H9 (cell line): Measurements from ENCODE around the gene RABL3. TPM values are rescaled to one million over a fixed set of nuclear protein-coding genes. Genes with fewer than 3 reads are reported as not detected.

Source experiments
- DNase-seq: peaks from one replicate; pipeline ENCODE4 v3.0.0-alpha.2; 2017
- H2AFZ ChIP-seq: one replicate; pipeline ENCODE4 v1.6.1; 2013; ENCODE audit warnings: mild to moderate bottlenecking, low read length, control low read depth, moderate library complexity
- H2AK5ac ChIP-seq: 2 replicates; pipeline ENCODE4 v1.6.1; 2013; ENCODE audit warnings: low read length, control low read depth, mixed read lengths; ENCODE audit not compliant: insufficient read length
- H2BK120ac ChIP-seq: one replicate; pipeline ENCODE4 v1.6.1; 2013; ENCODE audit warnings: low read depth, mild to moderate bottlenecking, low read length, control low read depth, inconsistent platforms; ENCODE audit not compliant: poor library complexity, severe bottlenecking
- H2BK12ac ChIP-seq: 2 replicates; pipeline ENCODE4 v1.6.1; 2013; ENCODE audit warnings: low read length, control low read depth, mixed read lengths, low read depth; ENCODE audit not compliant: insufficient read length
- H2BK15ac ChIP-seq: 2 replicates; pipeline ENCODE4 v1.6.1; 2013; ENCODE audit warnings: low read depth, low read length, control low read depth
- H2BK20ac ChIP-seq: one replicate; pipeline ENCODE4 v1.6.1; 2013; ENCODE audit warnings: low read depth, mild to moderate bottlenecking, low read length, control low read depth, inconsistent platforms; ENCODE audit not compliant: poor library complexity, severe bottlenecking
- H2BK5ac ChIP-seq: 2 replicates; pipeline ENCODE4 v1.6.1; 2013; ENCODE audit warnings: low read length, control low read depth, mixed read lengths; ENCODE audit not compliant: insufficient read length
- H3K14ac ChIP-seq: 2 replicates; pipeline ENCODE4 v1.6.1; 2013; ENCODE audit warnings: low read length, control low read depth; ENCODE audit not compliant: insufficient read depth
- H3K18ac ChIP-seq: 2 replicates; pipeline ENCODE4 v1.6.1; 2013; ENCODE audit warnings: low read depth, mild to moderate bottlenecking, mixed read lengths, low read length, control low read depth; ENCODE audit not compliant: insufficient read length
- H3K23ac ChIP-seq: 2 replicates; pipeline ENCODE4 v1.6.1; 2013; ENCODE audit warnings: low read length, control low read depth, mixed read lengths, low read depth; ENCODE audit not compliant: insufficient read length
- H3K23me2 ChIP-seq: 2 replicates; pipeline ENCODE4 v1.6.1; 2013; ENCODE audit warnings: low read depth, mild to moderate bottlenecking, mixed read lengths, low read length, control low read depth; ENCODE audit not compliant: insufficient read length, poor library complexity, severe bottlenecking
- H3K27ac ChIP-seq: 2 replicates; pipeline ENCODE4 v1.5.1; 2013; ENCODE audit warnings: low read length, control low read depth, mixed read lengths, low read depth; ENCODE audit not compliant: insufficient read length
- H3K27me3 ChIP-seq: 2 replicates; pipeline ENCODE4 v1.6.1; 2013; ENCODE audit warnings: low read length, control low read depth, inconsistent platforms; ENCODE audit not compliant: insufficient read depth
- H3K4ac ChIP-seq: 2 replicates; pipeline ENCODE4 v1.6.1; 2013; ENCODE audit warnings: low read depth, mild to moderate bottlenecking, control low read depth, inconsistent platforms, low read length, moderate library complexity
- H3K4me1 ChIP-seq: 2 replicates; pipeline ENCODE4 v1.6.1; 2013; ENCODE audit warnings: low read length, control low read depth, inconsistent platforms; ENCODE audit not compliant: insufficient read depth
- H3K4me2 ChIP-seq: 2 replicates; pipeline ENCODE4 v1.6.1; 2013; ENCODE audit warnings: low read length, control low read depth, mixed read lengths; ENCODE audit not compliant: insufficient read length, insufficient read depth
- H3K56ac ChIP-seq: 2 replicates; pipeline ENCODE4 v1.6.1; 2013; ENCODE audit warnings: low read depth, mild to moderate bottlenecking, mixed read lengths, low read length, control low read depth; ENCODE audit not compliant: insufficient read length
- H3K79me1 ChIP-seq: 2 replicates; pipeline ENCODE4 v1.6.1; 2013; ENCODE audit warnings: low read depth, mild to moderate bottlenecking, moderate library complexity, low read length, control low read depth, inconsistent platforms; ENCODE audit not compliant: insufficient read depth, poor library complexity, severe bottlenecking
- H3K79me2 ChIP-seq: 2 replicates; pipeline ENCODE4 v1.6.1; 2013; ENCODE audit warnings: low read length, control low read depth, inconsistent platforms; ENCODE audit not compliant: insufficient read depth
- H3K9ac ChIP-seq: 2 replicates; pipeline ENCODE4 v1.6.1; 2013; ENCODE audit warnings: low read length, control low read depth, mixed read lengths; ENCODE audit not compliant: insufficient read length; ENCODE audit errors: extremely low read depth
- H3K9me3 ChIP-seq: one replicate; pipeline ENCODE4 v1.6.1; 2013; ENCODE audit warnings: low read depth, low read length, inconsistent platforms; ENCODE audit not compliant: control insufficient read depth
- H3T11ph ChIP-seq: one replicate; pipeline ENCODE4 v1.6.1; 2013; ENCODE audit warnings: mild to moderate bottlenecking, low read length, control low read depth, inconsistent platforms
- H4K20me1 ChIP-seq: one replicate; pipeline ENCODE4 v1.6.1; 2013; ENCODE audit not compliant: control insufficient read depth, insufficient read length, insufficient read depth
- H4K5ac ChIP-seq: 2 replicates; pipeline ENCODE4 v1.6.1; 2013; ENCODE audit warnings: low read depth, mild to moderate bottlenecking, mixed read lengths, low read length, control low read depth; ENCODE audit not compliant: insufficient read length
- H4K8ac ChIP-seq: replicated peaks from 2 replicates; pipeline ENCODE4 v1.6.1; 2013; ENCODE audit warnings: low read length, control low read depth, mixed read lengths, low read depth; ENCODE audit not compliant: insufficient read length
- H4K91ac ChIP-seq: 2 replicates; pipeline ENCODE4 v1.6.1; 2013; ENCODE audit warnings: low read depth, mild to moderate bottlenecking, moderate library complexity, mixed read lengths, low read length, control low read depth; ENCODE audit not compliant: insufficient read length
- H3K27ac Mint-ChIP-seq, 3 experiments: 2 replicates in 2 of 3; 3 replicates in 1 of 3; pipeline ENCODE4 v1.8.0; 2020 to 2021; ENCODE audit warnings: mixed read lengths in 3 of 3, mild to moderate bottlenecking in 1 of 3, moderate library complexity in 1 of 3
- H3K27me3 Mint-ChIP-seq: 2 replicates; pipeline ENCODE4 v1.8.0; 2021; ENCODE audit warnings: low read depth, mild to moderate bottlenecking, moderate library complexity, mixed read lengths
- H3K36me3 Mint-ChIP-seq, 3 experiments: 2 replicates in 2 of 3; 3 replicates in 1 of 3; pipeline ENCODE4 v1.8.0; 2020 to 2021; ENCODE audit warnings: low read depth in 3 of 3, mixed read lengths in 3 of 3; ENCODE audit not compliant: insufficient read depth in 1 of 3
- H3K4me1 Mint-ChIP-seq, 2 experiments: 2 replicates each; pipeline ENCODE4 v1.8.0; 2020; ENCODE audit warnings: mixed read lengths in 2 of 2
- H3K4me3 Mint-ChIP-seq, 2 experiments: 2 replicates in 1 of 2; 3 replicates in 1 of 2; pipeline ENCODE4 v1.8.0; 2020 to 2021; ENCODE audit warnings: mild to moderate bottlenecking in 2 of 2, mixed read lengths in 2 of 2, moderate library complexity in 1 of 2
- H3K9me3 Mint-ChIP-seq, 2 experiments: 2 replicates in 1 of 2; 3 replicates in 1 of 2; pipeline ENCODE4 v1.8.0; 2020; ENCODE audit warnings: mild to moderate bottlenecking in 2 of 2, mixed read lengths in 2 of 2, moderate library complexity in 1 of 2
- CTCF ChIP-seq: fragments of 200-600 bp; sonication (generic); conservative IDR thresholded peaks from 3 replicates; pipeline ENCODE4 v1.8.0; 2021; ENCODE audit warnings: antibody characterized with exemption, mild to moderate bottlenecking
- total RNA-seq: library from RNA; stranded (reverse); gene quantifications from 2 replicates; pipeline ENCODE4 v1.2.1, GENCODE V29; 2021

The RABL3 gene
- total RNA-seq, 1 experiment from 2014 or later, result 26.7 TPM

- Histone ChIP-seq H4K5ac (no peak overlapping the region), H3K56ac (no peak overlapping the region), H2AK5ac (no peak overlapping the region), H2BK20ac (no peak overlapping the region), H3K14ac (no peak overlapping the region), H2BK120ac (no peak overlapping the region), H2AFZ (no peak overlapping the region), H3K79me1 (peaks cover 4% of the 10 kb centered on the region), H3K4ac (no peak overlapping the region), H3K23me2 (no peaks in the 10 kb centered on the region), H4K20me1 (no peaks in the 10 kb centered on the region), H3K27me3 (no peaks in the 10 kb centered on the region), H2BK12ac (no peak overlapping the region), H3K79me2 (peaks cover 11% of the 10 kb centered on the region; the same call in 1 of the 2 replicates), H2BK5ac (no peak overlapping the region), H3K9ac (no peak overlapping the region), H4K8ac (no peak overlapping the region), H3K23ac (no peak overlapping the region), H4K91ac (no peak overlapping the region), H3K18ac (no peak overlapping the region), H2BK15ac (no peak overlapping the region), H3K4me1 (no peaks in the 10 kb centered on the region; the same call in 1 of the 2 replicates), H3K27ac (no peak overlapping the region), H3K9me3 (no peaks in the 10 kb centered on the region), H3T11ph (no peak overlapping the region), H3K4me2 (no peak overlapping the region)
- Mint-ChIP-seq H3K4me1 (peaks cover 19 to 25% of the 10 kb centered on the region in 2 experiments), H3K27ac (peak overlapping the region in 1 of 3 experiments; percentile 19; a peak in 3 of 7 replicates), H3K9me3 (peaks cover 3 to 7% of the 10 kb centered on the region in 2 experiments; a peak in 4 of 5 replicates), H3K36me3 (peaks cover 52 to 65% (median 58%) of the 10 kb centered on the region in 3 experiments), H3K27me3 (no peaks in the 10 kb centered on the region), H3K4me3 (no peak overlapping the region)
- no peak for TF ChIP-seq CTCF
- DNase-seq, result no peak
These were observed 11.5 kb upstream of the RABL3 start for GRCh38 chr3:120753810-120754209.
